Measurements from ENCODE around the gene NUP153.

DNA sequence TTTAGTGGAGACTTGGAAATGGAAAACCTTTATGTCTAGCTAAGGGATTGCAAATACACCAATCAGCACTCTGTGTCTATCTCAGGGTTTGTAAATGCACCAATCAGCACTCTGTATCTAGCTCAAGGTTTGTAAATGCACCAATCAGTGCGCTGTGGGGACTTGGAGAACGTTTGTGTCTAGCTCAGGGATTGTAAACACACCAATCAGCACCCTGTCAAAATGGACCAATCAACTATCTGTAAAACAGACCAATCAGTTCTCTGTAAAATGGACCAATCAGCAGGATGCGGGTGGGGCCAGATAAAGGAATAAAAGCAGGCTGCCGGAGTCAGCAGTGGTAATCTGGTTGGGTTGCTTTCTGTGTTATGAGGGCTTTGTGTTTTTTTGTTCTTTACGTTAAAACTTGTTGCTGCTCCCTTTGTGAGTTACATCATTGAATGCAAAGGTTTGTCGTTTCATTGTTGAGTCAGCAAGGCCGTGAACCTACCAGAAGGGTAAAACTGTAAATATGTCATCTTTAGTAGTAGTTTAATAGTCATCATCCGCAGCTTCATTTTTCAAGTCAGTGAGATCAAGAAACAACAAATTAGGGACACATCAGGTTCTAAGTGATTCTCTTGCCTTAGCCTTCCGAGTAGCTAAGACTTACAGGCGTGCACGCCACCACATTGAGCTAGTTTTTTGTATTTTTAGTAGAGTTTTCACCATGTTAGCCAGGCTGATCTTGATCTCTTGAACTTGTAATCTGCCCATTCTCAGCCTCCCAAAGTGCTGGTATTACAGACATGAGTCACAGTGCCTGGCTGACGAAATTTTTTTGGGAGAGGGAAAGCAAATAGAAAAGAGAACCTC is 22.7 kb upstream of the NUP153 start:
- no peak for TF ChIP-seq POLR2A (IDR thresholded peaks at IDR 0.05)
- TF ChIP-seq, protein P1, sequence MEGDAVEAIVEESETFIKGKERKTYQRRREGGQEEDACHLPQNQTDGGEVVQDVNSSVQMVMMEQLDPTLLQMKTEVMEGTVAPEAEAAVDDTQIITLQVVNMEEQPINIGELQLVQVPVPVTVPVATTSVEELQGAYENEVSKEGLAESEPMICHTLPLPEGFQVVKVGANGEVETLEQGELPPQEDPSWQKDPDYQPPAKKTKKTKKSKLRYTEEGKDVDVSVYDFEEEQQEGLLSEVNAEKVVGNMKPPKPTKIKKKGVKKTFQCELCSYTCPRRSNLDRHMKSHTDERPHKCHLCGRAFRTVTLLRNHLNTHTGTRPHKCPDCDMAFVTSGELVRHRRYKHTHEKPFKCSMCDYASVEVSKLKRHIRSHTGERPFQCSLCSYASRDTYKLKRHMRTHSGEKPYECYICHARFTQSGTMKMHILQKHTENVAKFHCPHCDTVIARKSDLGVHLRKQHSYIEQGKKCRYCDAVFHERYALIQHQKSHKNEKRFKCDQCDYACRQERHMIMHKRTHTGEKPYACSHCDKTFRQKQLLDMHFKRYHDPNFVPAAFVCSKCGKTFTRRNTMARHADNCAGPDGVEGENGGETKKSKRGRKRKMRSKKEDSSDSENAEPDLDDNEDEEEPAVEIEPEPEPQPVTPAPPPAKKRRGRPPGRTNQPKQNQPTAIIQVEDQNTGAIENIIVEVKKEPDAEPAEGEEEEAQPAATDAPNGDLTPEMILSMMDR (IDR thresholded peaks at IDR 0.05) = no peak
- no peak for TF ChIP-seq EP300 (IDR thresholded peaks at IDR 0.05)
